DND-41 (cell line): Measurements from ENCODE around the gene CENPP.

Source experiments
- ATAC-seq: fragments of 200-7000 bp; cut with Tn5 transposase; 3 replicates; pipeline ENCODE4 v1.9.1; 2021; ENCODE audit warnings: low read depth; ENCODE audit not compliant: insufficient read depth
- DNase-seq: peaks from one replicate; pipeline ENCODE4 v3.0.0-alpha.2; 2020
- H2AFZ ChIP-seq: 2 replicates; pipeline ENCODE4 v1.6.0; 2012; ENCODE audit warnings: low read depth, low read length
- H3K27ac ChIP-seq: 2 replicates; pipeline ENCODE4 v1.5.1; 2012; ENCODE audit warnings: low read length, inconsistent platforms
- H3K27me3 ChIP-seq: fragments of 200-600 bp; sonication (generic); 2 replicates; pipeline ENCODE4 v1.6.0; 2012; ENCODE audit warnings: low read length, mild to moderate bottlenecking, inconsistent platforms; ENCODE audit not compliant: insufficient read depth, poor library complexity
- H3K36me3 ChIP-seq: 2 replicates; pipeline ENCODE4 v1.5.1; 2012; ENCODE audit warnings: low read length, inconsistent platforms; ENCODE audit not compliant: insufficient read depth
- H3K4me1 ChIP-seq: 2 replicates; pipeline ENCODE4 v1.5.1; 2012; ENCODE audit warnings: mild to moderate bottlenecking, low read length; ENCODE audit not compliant: insufficient read depth
- H3K4me2 ChIP-seq: 2 replicates; pipeline ENCODE4 v1.6.0; 2012; ENCODE audit warnings: mild to moderate bottlenecking, moderate library complexity, low read length, inconsistent platforms; ENCODE audit not compliant: insufficient read depth
- H3K4me3 ChIP-seq, 2 experiments: fragments of 200-600 bp in 1 of 2; shearing (Covaris generic) in 1 of 2; 2 replicates each; pipeline ENCODE4 v1.5.1; 2012 to 2016; ENCODE audit warnings: inconsistent platforms in 2 of 2, low read length in 2 of 2, mild to moderate bottlenecking in 2 of 2, low read depth in 1 of 2, moderate library complexity in 1 of 2
- H3K79me2 ChIP-seq: 2 replicates; pipeline ENCODE4 v1.6.0; 2012; ENCODE audit warnings: low read length, inconsistent platforms; ENCODE audit not compliant: insufficient read depth
- H3K9ac ChIP-seq: 2 replicates; pipeline ENCODE4 v1.6.0; 2012; ENCODE audit warnings: low read depth, mild to moderate bottlenecking, inconsistent platforms, low read length, moderate library complexity
- H3K9me3 ChIP-seq: 2 replicates; pipeline ENCODE4 v1.5.1; 2012; ENCODE audit warnings: low read length, moderate library complexity, mild to moderate bottlenecking, inconsistent platforms; ENCODE audit not compliant: insufficient read depth, severe bottlenecking
- H4K20me1 ChIP-seq: 2 replicates; pipeline ENCODE4 v1.6.0; 2012; ENCODE audit warnings: low read length; ENCODE audit not compliant: insufficient read depth
- EZH2 ChIP-seq: IDR thresholded peaks from 3 replicates; pipeline ENCODE4 v1.6.1; 2012; ENCODE audit warnings: borderline replicate concordance, low read depth, mild to moderate bottlenecking, moderate library complexity, low read length, inconsistent platforms; ENCODE audit not compliant: severe bottlenecking
- TF ChIP-seq, protein P1 (sequence below): IDR thresholded peaks from 2 replicates; pipeline ENCODE4 v1.5.1; 2012; ENCODE audit warnings: borderline replicate concordance, low read length, moderate library complexity, mild to moderate bottlenecking; ENCODE audit not compliant: poor library complexity, severe bottlenecking; ENCODE audit errors: extremely low read depth

Gene CENPP

DNA sequence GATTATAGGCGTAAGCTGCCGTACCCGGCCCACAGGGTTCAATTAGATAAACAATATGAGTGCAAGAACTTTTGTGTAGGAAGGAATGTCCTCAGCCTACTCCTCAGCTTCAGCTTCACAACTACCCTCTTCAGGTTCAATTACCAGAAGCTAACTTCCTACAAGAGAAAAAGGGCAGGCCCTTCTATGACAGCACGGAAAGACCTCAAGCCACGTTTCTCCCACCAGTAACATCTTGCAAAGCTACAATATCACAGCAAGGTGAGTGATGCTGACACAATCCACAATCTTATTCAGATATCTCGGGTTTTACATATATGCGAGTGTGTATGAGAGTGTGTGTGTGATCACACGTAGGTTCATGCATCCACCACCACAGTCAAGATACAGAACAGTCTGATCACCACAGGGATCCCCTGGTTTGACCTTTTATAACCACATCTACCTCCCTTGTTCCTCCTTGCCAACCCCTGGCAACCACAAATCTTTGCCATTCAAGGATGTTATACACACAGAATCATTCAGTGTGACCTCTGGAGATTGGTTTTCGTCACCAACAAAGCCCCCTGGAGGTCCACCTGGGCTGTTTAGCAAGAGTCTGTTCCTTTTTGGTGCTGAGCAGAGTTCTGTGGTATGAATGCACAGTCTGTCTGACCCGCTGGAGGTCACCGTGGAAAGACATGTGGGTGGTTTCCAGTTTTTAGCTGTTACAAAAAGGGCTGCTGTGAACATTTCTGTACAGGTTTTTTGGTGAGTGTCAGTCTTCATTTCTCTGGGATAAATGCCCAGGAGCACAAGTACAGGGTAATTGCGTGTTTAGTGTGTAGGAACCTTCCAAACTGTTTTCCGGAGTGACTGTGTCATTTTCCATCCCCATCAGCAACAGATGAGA lies 305.9 kb downstream of the CENPP start:
- Histone ChIP-seq H3K27me3 (no peaks in the 10 kb centered on the region), H3K4me1 (no peaks in the 10 kb centered on the region), H4K20me1 (no peaks in the 10 kb centered on the region), H3K9ac (no peak overlapping the region), H3K9me3 (no peaks in the 10 kb centered on the region), H3K4me3 (no peak overlapping the region), H3K79me2 (no peaks in the 10 kb centered on the region), H3K4me2 (no peak overlapping the region), H2AFZ (no peak overlapping the region), H3K36me3 (peaks cover 46% of the 10 kb centered on the region), H3K27ac (no peak overlapping the region)
- DNase-seq = no peak
- 0 out of 3 replicates have a peak, but pooled peaks have one; percentile 22 for ATAC-seq
- TF ChIP-seq EZH2 = no peak
- TF ChIP-seq, protein P1, sequence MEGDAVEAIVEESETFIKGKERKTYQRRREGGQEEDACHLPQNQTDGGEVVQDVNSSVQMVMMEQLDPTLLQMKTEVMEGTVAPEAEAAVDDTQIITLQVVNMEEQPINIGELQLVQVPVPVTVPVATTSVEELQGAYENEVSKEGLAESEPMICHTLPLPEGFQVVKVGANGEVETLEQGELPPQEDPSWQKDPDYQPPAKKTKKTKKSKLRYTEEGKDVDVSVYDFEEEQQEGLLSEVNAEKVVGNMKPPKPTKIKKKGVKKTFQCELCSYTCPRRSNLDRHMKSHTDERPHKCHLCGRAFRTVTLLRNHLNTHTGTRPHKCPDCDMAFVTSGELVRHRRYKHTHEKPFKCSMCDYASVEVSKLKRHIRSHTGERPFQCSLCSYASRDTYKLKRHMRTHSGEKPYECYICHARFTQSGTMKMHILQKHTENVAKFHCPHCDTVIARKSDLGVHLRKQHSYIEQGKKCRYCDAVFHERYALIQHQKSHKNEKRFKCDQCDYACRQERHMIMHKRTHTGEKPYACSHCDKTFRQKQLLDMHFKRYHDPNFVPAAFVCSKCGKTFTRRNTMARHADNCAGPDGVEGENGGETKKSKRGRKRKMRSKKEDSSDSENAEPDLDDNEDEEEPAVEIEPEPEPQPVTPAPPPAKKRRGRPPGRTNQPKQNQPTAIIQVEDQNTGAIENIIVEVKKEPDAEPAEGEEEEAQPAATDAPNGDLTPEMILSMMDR = no peak

DNA sequence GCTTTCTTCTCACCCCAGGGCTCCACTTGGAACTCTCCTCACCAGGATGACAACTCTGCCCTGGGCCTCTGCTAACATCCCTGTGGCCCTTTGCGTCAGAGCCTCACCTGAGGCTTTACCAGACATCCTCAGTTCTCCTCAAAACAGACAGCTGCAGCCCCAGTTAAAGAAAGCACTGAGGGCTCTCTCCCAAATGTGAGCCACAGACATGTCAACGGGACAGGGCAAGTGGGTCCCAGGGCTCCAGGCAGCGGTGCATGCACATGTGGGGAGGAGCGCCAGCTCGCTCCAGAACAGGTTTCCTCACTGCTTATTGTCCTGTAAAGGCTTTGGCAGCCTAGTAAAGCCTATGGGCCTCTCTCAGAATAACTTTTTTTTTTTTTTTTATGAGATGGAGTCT lies 306.9 kb downstream of the CENPP start:
- H3K9ac ChIP-seq = no peak overlapping the region
- no peaks in the 10 kb centered on the region for H3K9me3 ChIP-seq
- no peaks in the 10 kb centered on the region for H3K4me1 ChIP-seq
- no peak overlapping the region for H3K4me3 ChIP-seq
- ATAC-seq (no peak), DNase-seq (no peak)
- no peak overlapping the region for H2AFZ ChIP-seq
- no peak overlapping the region for H3K27ac ChIP-seq
- H3K4me2 ChIP-seq = no peak overlapping the region
- H3K36me3 ChIP-seq = peaks cover 54% of the 10 kb centered on the region
- H4K20me1 ChIP-seq = no peaks in the 10 kb centered on the region
- H3K27me3 ChIP-seq = no peaks in the 10 kb centered on the region
- TF ChIP-seq EZH2 = no peak
- TF ChIP-seq, protein P1 = no peak
- H3K79me2 ChIP-seq = no peaks in the 10 kb centered on the region

DNA sequence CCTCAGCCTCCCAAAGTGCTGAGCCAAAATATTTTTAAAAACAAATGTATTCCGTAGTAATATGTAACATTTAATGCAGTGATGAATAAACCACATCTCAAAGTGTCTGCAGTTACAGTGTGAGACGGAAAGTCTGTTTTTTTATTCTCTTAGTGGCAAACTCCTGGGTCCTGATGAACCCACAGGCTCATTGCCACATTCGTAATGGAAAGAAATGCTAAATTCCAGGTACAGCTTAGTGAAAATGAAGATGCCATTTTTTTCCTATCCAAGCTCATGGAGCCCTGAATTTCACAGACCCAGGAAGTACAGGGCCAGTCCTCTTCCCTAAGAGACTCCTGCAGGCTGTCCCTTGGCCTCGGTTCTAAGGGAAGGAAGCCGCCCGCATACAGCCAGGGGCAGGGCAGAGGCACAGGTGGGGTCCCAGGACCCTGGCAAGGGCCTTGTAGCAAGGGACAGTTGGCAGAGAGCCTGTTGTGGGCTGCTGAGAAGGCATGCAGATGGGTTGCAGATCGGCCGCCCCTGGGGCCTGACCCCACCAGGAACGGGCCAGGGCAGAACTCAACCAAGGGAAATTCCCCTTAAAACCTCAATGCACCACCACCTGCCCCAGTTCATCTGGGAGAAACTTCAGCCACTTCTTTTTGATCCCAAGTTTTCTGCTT lies 308.0 kb downstream of the CENPP start:
- Histone ChIP-seq H3K27ac (no peak overlapping the region), H3K36me3 (peaks cover 65% of the 10 kb centered on the region), H2AFZ (no peak overlapping the region), H3K4me2 (no peak overlapping the region), H4K20me1 (no peaks in the 10 kb centered on the region), H3K4me1 (no peaks in the 10 kb centered on the region), H3K9me3 (no peaks in the 10 kb centered on the region), H3K9ac (no peak overlapping the region), H3K79me2 (no peaks in the 10 kb centered on the region), H3K4me3 (no peak overlapping the region), H3K27me3 (no peaks in the 10 kb centered on the region)
- TF ChIP-seq, protein P1 = no peak
- no peak for TF ChIP-seq EZH2
- ATAC-seq (no peak), DNase-seq (no peak)
